ENCODE data around the gene PTPRE.

GRCh38 chr10:128116187-128116586 is 209.3 kb downstream of the PTPRE start:
- TF ChIP-seq CTCF (conservative IDR thresholded peaks at IDR 0.05; ENCODE audit: low read depth, low read length) = no peak
- no peak for TF ChIP-seq EZH2 (IDR thresholded peaks at IDR 0.05; ENCODE audit: borderline replicate concordance, low read depth, low read length, poor library complexity, severe bottlenecking)

Measured in A673 (cell line).